ENCODE measurements around the gene EEF1AKMT4.
A peak's percentile ranks its signal among the peaks of the same experiment; 100 is the strongest.

The EEF1AKMT4 gene

GRCh38 chr3:184298759-184299487 is 49.5 kb downstream of the EEF1AKMT4 start, which contains the start of gene PSMD2:
Gene PSMD2 (plus strand): TSS chr3:184299241. CDS start chr3:184299267, 26 bp downstream.
- peak; percentile 93 to 94 for DNase-seq (ENCODE audit: low read depth in 2 of 2)

GRCh38 chr3:184299488-184300377 is 50.3 kb downstream of the EEF1AKMT4 start:
- DNase-seq (ENCODE audit: low read depth in 2 of 2), result no peak

GRCh38 chr3:184300378-184300720 is 50.9 kb downstream of the EEF1AKMT4 start:
- DNase-seq (ENCODE audit: low read depth in 2 of 2), result no peak

- DNase-seq (ENCODE audit: low read depth in 2 of 2), result no peak
These were observed 56.1 kb downstream of the EEF1AKMT4 start for GRCh38 chr3:184305577-184305976.

GRCh38 chr3:184306341-184306972 is 57.0 kb downstream of the EEF1AKMT4 start:
- no peak for DNase-seq (ENCODE audit: low read depth in 2 of 2)

- no peak for DNase-seq (ENCODE audit: low read depth in 2 of 2)
These were observed 58.4 kb downstream of the EEF1AKMT4 start for GRCh38 chr3:184307915-184308314.
